A549 (cell line): ENCODE measurements around the gene DHRS4L2. TPM values are rescaled to one million over a fixed set of nuclear protein-coding genes. Genes with fewer than 3 reads are reported as not detected.
A peak's percentile ranks its signal among the peaks of the same experiment; 100 is the strongest.
"Not testable (repeated sequence)": the region's sequence is repeated elsewhere in the genome, so short reads cannot be mapped to it uniquely, and the experiment has no call there.

Experiments
- ATAC-seq, 2 experiments: fragments of 200-7000 bp in 1 of 2; fragments of >200 bp in 1 of 2; cut with Nextera tagmentation in 1 of 2; cut with Tn5 transposase in 1 of 2; 3 replicates each; pipeline versions ENCODE4 v1.8.0 to v1.9.1; 2018 to 2020; ENCODE audit warnings: mild to moderate bottlenecking in 1 of 2, moderate library complexity in 1 of 2
- CTCF ChIA-PET: fragments of 300-600 bp; sonication (Branson Sonifier 250); formaldehyde crosslinking; extraction: SDS; loops from one replicate; lab custom pipeline; 2021; ENCODE audit warnings: antibody characterized with exemption, inconsistent platforms; lab: Yijun Ruan, JAX
- POLR2A ChIA-PET: fragments of 350-600 bp; formaldehyde crosslinking; extraction: SDS; loops from one replicate; lab custom pipeline; 2021; ENCODE audit warnings: antibody characterized with exemption, inconsistent platforms; lab: Yijun Ruan, JAX
- DNase-seq, 2 experiments: peaks; one replicate each; pipeline versions ENCODE4 v3.0.0 to v3.0.0-alpha.2; 2011 to 2016; ENCODE audit warnings: low read depth in 1 of 2, low spot score in 1 of 2
- FAIRE-seq: peaks from 2 replicates; lab custom pipeline; 2011; peaks lifted over from hg19 to GRCh38; lab: Jason Lieb, UNC
- H3K27ac ChIP-seq, 2 experiments: fragments of >200 bp; sonication (Bioruptor Twin); formaldehyde crosslinking; 3 replicates each; pipeline ENCODE4 v1.5.1; 2016 to 2017
- H3K4me1 ChIP-seq: fragments of >200 bp; sonication (Bioruptor Twin); formaldehyde crosslinking; 3 replicates; pipeline ENCODE4 v1.6.1; 2016
- H3K4me2 ChIP-seq: fragments of >200 bp; sonication (Bioruptor Twin); formaldehyde crosslinking; 3 replicates; pipeline ENCODE4 v1.6.1; 2016
- H3K4me3 ChIP-seq: fragments of >200 bp; sonication (Bioruptor Twin); formaldehyde crosslinking; 3 replicates; pipeline ENCODE4 v1.5.1; 2016
- H3K9me3 ChIP-seq: fragments of >200 bp; sonication (Bioruptor Twin); formaldehyde crosslinking; 3 replicates; pipeline ENCODE4 v1.6.1; 2016
- CHD4 ChIP-seq: fragments of 200-600 bp; sonication (generic); IDR thresholded peaks from 2 replicates; pipeline ENCODE4 v1.6.1; 2016; ENCODE audit warnings: antibody characterized with exemption, mild to moderate bottlenecking, borderline replicate concordance
- E2F6 ChIP-seq: IDR thresholded peaks from 2 replicates; pipeline ENCODE4 v1.6.1; 2012; ENCODE audit warnings: low read depth, borderline replicate concordance
- EHF ChIP-seq: fragments of 250-450 bp; sonication (Bioruptor Pico); IDR thresholded peaks from 2 replicates; pipeline ENCODE4 v1.5.0; 2020; ENCODE audit warnings: mild to moderate bottlenecking
- EHMT2 ChIP-seq: fragments of 200-600 bp; sonication (generic); IDR thresholded peaks from 2 replicates; pipeline ENCODE4 v1.6.1; 2016; ENCODE audit warnings: antibody characterized with exemption, low read depth, mild to moderate bottlenecking, moderate library complexity
- EP300 ChIP-seq, 2 experiments: fragments of >200 bp; sonication (Bioruptor Twin); formaldehyde crosslinking; IDR thresholded peaks; 2 replicates in 1 of 2; 3 replicates in 1 of 2; pipeline ENCODE4 v1.6.1; 2016 to 2017
- FOSL2 ChIP-seq, 2 experiments: fragments of 450-650 bp in 1 of 2; fragments of >200 bp in 1 of 2; sonication (Bioruptor Twin) in 1 of 2; formaldehyde crosslinking; IDR thresholded peaks; 2 replicates each; pipeline versions ENCODE4 v1.5.0 to v1.6.1; 2016 to 2020; ENCODE audit warnings: mild to moderate bottlenecking in 1 of 2, moderate library complexity in 1 of 2
- FOXS1 ChIP-seq: fragments of 250-450 bp; sonication (Bioruptor Pico); IDR thresholded peaks from 2 replicates; pipeline ENCODE4 v1.5.0; 2020; ENCODE audit warnings: mild to moderate bottlenecking, moderate library complexity
- HDAC2 ChIP-seq: fragments of 200-600 bp; sonication (generic); IDR thresholded peaks from 2 replicates; pipeline ENCODE4 v1.6.1; 2016
- HES2 ChIP-seq: fragments of >200 bp; sonication (Bioruptor Twin); formaldehyde crosslinking; IDR thresholded peaks from 2 replicates; pipeline ENCODE4 v1.6.1; 2016
- JUNB ChIP-seq: fragments of >200 bp; sonication (Bioruptor Twin); formaldehyde crosslinking; IDR thresholded peaks from 2 replicates; pipeline ENCODE4 v1.6.1; 2016
- KDM1A ChIP-seq: fragments of 200-600 bp; sonication (generic); IDR thresholded peaks from 2 replicates; pipeline ENCODE4 v1.6.1; 2016; ENCODE audit warnings: low read depth, mild to moderate bottlenecking
- MAZ ChIP-seq: fragments of 150-350 bp; IDR thresholded peaks from 2 replicates; pipeline ENCODE4 v1.6.1; 2014; ENCODE audit warnings: antibody characterized with exemption, low read depth, low read length, borderline replicate concordance
- NFE2L2 ChIP-seq: fragments of 150-350 bp; conservative IDR thresholded peaks from 2 replicates; pipeline ENCODE4 v1.6.1; 2014; ENCODE audit warnings: low read length
- NR3C1 ChIP-seq: fragments of >200 bp; sonication (Bioruptor Twin); formaldehyde crosslinking; IDR thresholded peaks from 3 replicates; pipeline ENCODE4 v1.6.1; 2017
- RAD21 ChIP-seq, 2 experiments: fragments of >200 bp in 1 of 2; sonication (Bioruptor Twin) in 1 of 2; formaldehyde crosslinking in 1 of 2; IDR thresholded peaks in 1 of 2; conservative IDR thresholded peaks in 1 of 2; 2 replicates in 1 of 2; 3 replicates in 1 of 2; pipeline ENCODE4 v1.6.1; 2012 to 2018; ENCODE audit warnings: inconsistent platforms in 1 of 2
- REST ChIP-seq: fragments of 200-600 bp; sonication (generic); IDR thresholded peaks from 2 replicates; pipeline ENCODE4 v1.6.1; 2016; ENCODE audit warnings: antibody characterized with exemption, mild to moderate bottlenecking, moderate library complexity
- RFX5 ChIP-seq: fragments of 450-650 bp; IDR thresholded peaks from 2 replicates; pipeline ENCODE4 v1.7.1; 2014; ENCODE audit warnings: antibody characterized with exemption, mild to moderate bottlenecking, moderate library complexity
- RNF2 ChIP-seq: fragments of 200-600 bp; sonication (generic); IDR thresholded peaks from 2 replicates; pipeline ENCODE4 v1.6.1; 2016; ENCODE audit warnings: low read depth, mild to moderate bottlenecking, antibody characterized with exemption, moderate library complexity, borderline replicate concordance
- SMC3 ChIP-seq: fragments of >200 bp; sonication (Bioruptor Twin); formaldehyde crosslinking; IDR thresholded peaks from 3 replicates; pipeline ENCODE4 v1.6.1; 2018; ENCODE audit warnings: inconsistent platforms
- ZNF302 ChIP-seq: fragments of 250-450 bp; sonication (Bioruptor Pico); IDR thresholded peaks from 2 replicates; pipeline ENCODE4 v1.9.0; 2021; ENCODE audit warnings: inconsistent platforms, mild to moderate bottlenecking, moderate library complexity
- WGBS: methylation state at CpG from one replicate; pipeline ENCODE4 v1.1.6; 2017; ENCODE audit errors: missing lambda C conversion rate; 5-methylcytosine and 5-hydroxymethylcytosine counted together
- polyA plus RNA-seq, 4 experiments: library from polyadenylated mRNA; depleted of rRNA in 3 of 4; stranded (reverse); fragments of >200 nt; fragmentation: RNase III in 1 of 4; extraction: RNeasy Plus Mini Kit Qiagen cat#74134 plus additional on column Dnase treatment in 1 of 4; gene quantifications; 2 replicates in 3 of 4; 3 replicates in 1 of 4; pipeline ENCODE4 v1.2.3, GENCODE V29; 2011 to 2017

DHRS4L2 gene
- polyA plus RNA-seq, 2 of the 4 experiments (the other 2 are of a cell fraction): 18.8 to 25.6 TPM

GRCh38 chr14:24036169-24036962, 47.6 kb downstream of the DHRS4L2 start (continued):
- TF ChIP-seq NR3C1: no peak
- peak; percentile 54 for TF ChIP-seq E2F6
- TF ChIP-seq CHD4: no peak
- no peak for TF ChIP-seq HDAC2
- no peak for TF ChIP-seq NFE2L2
- no peak for TF ChIP-seq REST
- no peak for TF ChIP-seq FOXS1
- no peak for TF ChIP-seq JUNB
- TF ChIP-seq RNF2: no peak
- TF ChIP-seq EP300 (IDR thresholded peaks at IDR 0.05): no peak
- TF ChIP-seq MAZ: no peak
- TF ChIP-seq EHF (CRISPR knock-in tag): no peak
- no peak for TF ChIP-seq KDM1A
- no peak for TF ChIP-seq ZNF302
- TF ChIP-seq HES2: no peak
- TF ChIP-seq RFX5: no peak
- no peak for TF ChIP-seq FOSL2 (IDR thresholded peaks at IDR 0.05)
- no peak for TF ChIP-seq FOSL2 (CRISPR knock-in tag; IDR thresholded peaks at IDR 0.05)
- peak; percentile 60; the same call in 2 of the 3 replicates for TF ChIP-seq SMC3
- no peak for TF ChIP-seq EHMT2
- peak; percentile 58 to 67; a peak in 4 of 5 replicates for TF ChIP-seq RAD21 (conservative IDR thresholded peaks at IDR 0.05 in 1 of 2, IDR thresholded peaks at IDR 0.05 in 1 of 2)

GRCh38 chr14:24036963-24037657, 48.4 kb downstream of the DHRS4L2 start:
- ATAC-seq, H3K9me3 ChIP-seq, DNase-seq, FAIRE-seq, POLR2A ChIA-PET: not testable (repeated sequence)
- CTCF ChIA-PET: interaction anchor here (0.7 to 1.2 kb wide), 3 partner anchors 10 to 83 kb away, joined by 3 read pairs; no protein-coding TSS in a partner anchor
- peaks cover 46% of the 10 kb centered on the region for H3K4me1 ChIP-seq
- H3K4me2 ChIP-seq: peak overlapping the region; percentile 80
- peak overlapping the region; percentile 67; the same call in 2 of the 3 replicates for H3K4me3 ChIP-seq
- peak overlapping the region; percentile 95 to 96 for H3K27ac ChIP-seq
- 32% methylated on average over 10 of the region's 10 CpGs for WGBS
